ENCODE data around the gene SORBS2.

DNA sequence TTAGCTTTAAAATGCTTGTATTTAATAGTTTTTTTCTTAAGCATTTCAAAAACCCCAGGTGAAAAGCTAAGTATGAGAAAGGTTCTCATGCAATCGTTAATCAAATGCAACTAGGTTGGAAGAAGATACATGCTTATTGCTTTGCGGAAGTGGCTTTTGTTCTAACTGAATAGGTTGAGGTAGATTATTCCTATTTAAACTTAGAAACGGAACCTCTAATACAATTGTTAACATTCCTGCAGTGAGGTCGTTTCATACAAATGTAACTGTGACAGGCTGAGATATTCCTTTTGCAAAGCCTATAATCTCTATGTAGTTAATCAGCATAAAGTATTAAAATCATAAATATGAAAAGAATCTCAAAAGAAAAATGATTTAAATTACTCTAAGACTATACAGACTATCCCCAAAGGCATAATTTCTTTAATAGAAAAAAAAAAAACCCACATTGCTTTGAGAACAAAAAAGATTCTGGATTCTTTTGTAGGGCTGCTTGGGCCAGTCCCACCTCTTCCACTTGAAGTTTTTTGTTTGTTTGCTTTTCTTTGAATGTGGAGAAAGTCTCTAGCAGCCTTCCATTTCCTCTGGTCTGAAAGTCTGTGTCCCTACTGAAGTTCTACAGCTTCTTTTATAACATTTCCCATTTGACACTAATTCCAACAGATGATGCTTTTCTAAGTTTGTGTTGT, 25.6 kb upstream of the SORBS2 start:
- no peak for TF ChIP-seq TAF7 (optimal IDR thresholded peaks at IDR 0.05; ENCODE audit: borderline replicate concordance, low read depth, low read length)
- TF ChIP-seq, protein P1, sequence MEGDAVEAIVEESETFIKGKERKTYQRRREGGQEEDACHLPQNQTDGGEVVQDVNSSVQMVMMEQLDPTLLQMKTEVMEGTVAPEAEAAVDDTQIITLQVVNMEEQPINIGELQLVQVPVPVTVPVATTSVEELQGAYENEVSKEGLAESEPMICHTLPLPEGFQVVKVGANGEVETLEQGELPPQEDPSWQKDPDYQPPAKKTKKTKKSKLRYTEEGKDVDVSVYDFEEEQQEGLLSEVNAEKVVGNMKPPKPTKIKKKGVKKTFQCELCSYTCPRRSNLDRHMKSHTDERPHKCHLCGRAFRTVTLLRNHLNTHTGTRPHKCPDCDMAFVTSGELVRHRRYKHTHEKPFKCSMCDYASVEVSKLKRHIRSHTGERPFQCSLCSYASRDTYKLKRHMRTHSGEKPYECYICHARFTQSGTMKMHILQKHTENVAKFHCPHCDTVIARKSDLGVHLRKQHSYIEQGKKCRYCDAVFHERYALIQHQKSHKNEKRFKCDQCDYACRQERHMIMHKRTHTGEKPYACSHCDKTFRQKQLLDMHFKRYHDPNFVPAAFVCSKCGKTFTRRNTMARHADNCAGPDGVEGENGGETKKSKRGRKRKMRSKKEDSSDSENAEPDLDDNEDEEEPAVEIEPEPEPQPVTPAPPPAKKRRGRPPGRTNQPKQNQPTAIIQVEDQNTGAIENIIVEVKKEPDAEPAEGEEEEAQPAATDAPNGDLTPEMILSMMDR (IDR thresholded peaks at IDR 0.05; ENCODE audit: control extremely low read depth in 1 of 3, insufficient read depth in 1 of 3, low read depth in 1 of 3, low read length in 3 of 3): no peak
- TF ChIP-seq EGR1 (IDR thresholded peaks at IDR 0.05; ENCODE audit: borderline replicate concordance, low read depth, low read length): no peak
- TF ChIP-seq RAD21 (IDR thresholded peaks at IDR 0.05 in 1 of 2, conservative IDR thresholded peaks at IDR 0.05 in 1 of 2; ENCODE audit: low read depth in 2 of 2, low read length in 2 of 2): no peak
- no peak for TF ChIP-seq POLR2AphosphoS5 (IDR thresholded peaks at IDR 0.05; ENCODE audit: low read depth, low read length)
